Stimulated activated CD4-positive, alpha-beta T cell treated with anti-CD3 and anti-CD28 coated beads, Interleukin-4, amount 100 ng/mL, for 48 hours (primary cell): ENCODE data around the gene GSTA4.
A peak's percentile ranks its signal among the peaks of the same experiment; 100 is the strongest.

Experiments used
- DNase-seq, 2 donors: peaks; one replicate each; pipeline ENCODE4 v3.0.0-alpha.2; 2020; ENCODE audit warnings: low read depth in 2 of 2

Gene GSTA4

GRCh38 chr6:52995089-52995912 is at the start of gene GSTA4:
TSS of gene GSTA4 (minus strand) at chr6:52995284. CDS start at chr6:52994243, 1,041 bp downstream.
- DNase-seq: peak; percentile 64 to 87

GRCh38 chr6:53044572-53044971 is 49.5 kb upstream of the GSTA4 start:
- DNase-seq: no peak

GRCh38 chr6:53044071-53044470 is 49.0 kb upstream of the GSTA4 start:
- no peak for DNase-seq

- DNase-seq: no peak
Measured at GRCh38 chr6:53043581-53043980, 48.5 kb upstream of the GSTA4 start.

GRCh38 chr6:53042112-53042511 is 47.0 kb upstream of the GSTA4 start:
- DNase-seq: no peak

- no peak for DNase-seq
Measured at GRCh38 chr6:53041356-53041755, 46.3 kb upstream of the GSTA4 start.

GRCh38 chr6:53038596-53038995 is 43.5 kb upstream of the GSTA4 start:
- DNase-seq: no peak

- DNase-seq: no peak
Measured at GRCh38 chr6:53038141-53038540, 43.1 kb upstream of the GSTA4 start.

- no peak for DNase-seq
Measured at GRCh38 chr6:53035549-53036213, 40.6 kb upstream of the GSTA4 start.

GRCh38 chr6:53033764-53034163 is 38.7 kb upstream of the GSTA4 start:
- DNase-seq: no peak

GRCh38 chr6:53032849-53033248 is 37.8 kb upstream of the GSTA4 start:
- no peak for DNase-seq

GRCh38 chr6:53031281-53031680 is 36.2 kb upstream of the GSTA4 start:
- DNase-seq: no peak

- no peak for DNase-seq
Measured at GRCh38 chr6:53029761-53030160, 34.7 kb upstream of the GSTA4 start.

GRCh38 chr6:53029257-53029656 is 34.2 kb upstream of the GSTA4 start:
- DNase-seq: no peak

- DNase-seq: no peak
Measured at GRCh38 chr6:53028467-53028866, 33.4 kb upstream of the GSTA4 start.

- no peak for DNase-seq
Measured at GRCh38 chr6:53027131-53027718, 32.1 kb upstream of the GSTA4 start.

GRCh38 chr6:53026526-53026925 is 31.4 kb upstream of the GSTA4 start:
- DNase-seq: no peak

GRCh38 chr6:53023323-53023722 is 28.2 kb upstream of the GSTA4 start:
- DNase-seq: no peak

GRCh38 chr6:53020005-53020744 is 25.1 kb upstream of the GSTA4 start:
- no peak for DNase-seq

GRCh38 chr6:53018446-53018845 is 23.4 kb upstream of the GSTA4 start:
- DNase-seq: no peak

GRCh38 chr6:53015486-53015885 is 20.4 kb upstream of the GSTA4 start:
- DNase-seq: no peak

- no peak for DNase-seq
Measured at GRCh38 chr6:53014744-53015143, 19.7 kb upstream of the GSTA4 start.
